Sciatic nerve (tissue), 2 donors: ENCODE data around the gene SRGAP3. TPM values are rescaled to one million over a fixed set of nuclear protein-coding genes. Genes with fewer than 3 reads are reported as not detected.
A peak's percentile ranks its signal among the peaks of the same experiment; 100 is the strongest.

Experiments used
- ATAC-seq: fragments of 200-7000 bp; cut with Tn5 transposase; one replicate; pipeline ENCODE4 v1.9.1; 2020; ENCODE audit warnings: mild to moderate bottlenecking, moderate library complexity
- DNase-seq: peaks from one replicate; pipeline ENCODE4 v3.0.0-alpha.2; 2020; ENCODE audit warnings: low spot score
- intact Hi-C: fragments of 100-400 bp; cut with DNase I; formaldehyde crosslinking; loops from one replicate; pipeline ENCODE4 v1.14.2; 2022
- total RNA-seq: library from RNA; stranded (reverse); fragmentation: NEBNext Ultra II Directional; extraction: Animal tissue kit (Norgen Biotek cat#: 25700); gene quantifications from one replicate; pipeline ENCODE4 v1.2.1, GENCODE V29; 2021
- donor health status: DM: no; HTN: no; CAD: no.
- donor health status: DM: no; HTN: no; CAD: no.

Gene SRGAP3
- total RNA-seq, 1 donor from 2014 or later, result 14.4 TPM

- no peak for DNase-seq
- no peak for ATAC-seq
- intact Hi-C loops, result loop anchor here (2.0 to 5.0 kb wide), 2 partner anchors 27 to 65 kb away; no protein-coding TSS in a partner anchor
Measured at GRCh38 chr3:8992199-8992598, 257.2 kb downstream of the SRGAP3 start.

- intact Hi-C loops, result loop anchor here (5.0 kb wide), 1 partner anchor 67 kb away; no protein-coding TSS in a partner anchor
- DNase-seq, result no peak
- ATAC-seq, result no peak
Measured at GRCh38 chr3:8990266-8991215, 258.9 kb downstream of the SRGAP3 start.

- intact Hi-C loops, result no loop called here
- DNase-seq, result no peak
- no peak for ATAC-seq
Measured at GRCh38 chr3:8988791-8989558, 260.5 kb downstream of the SRGAP3 start.

- DNase-seq (no peak), ATAC-seq (no peak)
- intact Hi-C loops, result no loop called here
Measured at GRCh38 chr3:8988384-8988655, 261.1 kb downstream of the SRGAP3 start.

- intact Hi-C loops, result no loop called here
- ATAC-seq, result peak; percentile 68
- DNase-seq, result peak; percentile 78
Measured at GRCh38 chr3:8987645-8988383, 261.6 kb downstream of the SRGAP3 start.

GRCh38 chr3:8987226-8987625 lies 262.2 kb downstream of the SRGAP3 start:
- intact Hi-C loops, result no loop called here
- DNase-seq, result no peak
- ATAC-seq, result no peak

GRCh38 chr3:8986741-8987140 lies 262.7 kb downstream of the SRGAP3 start:
- ATAC-seq, result no peak
- intact Hi-C loops, result no loop called here

GRCh38 chr3:8985876-8986275 lies 263.6 kb downstream of the SRGAP3 start:
- ATAC-seq, result no peak
- no peak for DNase-seq
- intact Hi-C loops, result no loop called here

More at GRCh38 chr3:8986741-8987140, 262.7 kb downstream of the SRGAP3 start:
- DNase-seq, result no peak

- DNase-seq (no peak), ATAC-seq (no peak)
- intact Hi-C loops, result no loop called here
Measured at GRCh38 chr3:8985411-8985831, 264.0 kb downstream of the SRGAP3 start.

- ATAC-seq (no peak), DNase-seq (no peak)
- intact Hi-C loops, result no loop called here
Measured at GRCh38 chr3:8984526-8984925, 264.9 kb downstream of the SRGAP3 start.

GRCh38 chr3:8984081-8984480 lies 265.4 kb downstream of the SRGAP3 start:
- intact Hi-C loops, result no loop called here
- no peak for DNase-seq
- ATAC-seq, result no peak

GRCh38 chr3:8983591-8983990 lies 265.9 kb downstream of the SRGAP3 start:
- ATAC-seq (no peak), DNase-seq (no peak)
- intact Hi-C loops, result no loop called here

- no peak for ATAC-seq
- DNase-seq, result no peak
- intact Hi-C loops, result no loop called here
Measured at GRCh38 chr3:8983026-8983425, 266.4 kb downstream of the SRGAP3 start.

GRCh38 chr3:8982509-8982908 lies 266.9 kb downstream of the SRGAP3 start:
- no peak for DNase-seq
- intact Hi-C loops, result no loop called here
- no peak for ATAC-seq

- ATAC-seq, result no peak
- intact Hi-C loops, result no loop called here
- DNase-seq, result no peak
Measured at GRCh38 chr3:8981700-8982099, 267.7 kb downstream of the SRGAP3 start.

GRCh38 chr3:8981296-8981695 lies 268.1 kb downstream of the SRGAP3 start:
- intact Hi-C loops, result no loop called here
- DNase-seq (no peak), ATAC-seq (no peak)

- no peak for DNase-seq
- intact Hi-C loops, result no loop called here
- peak; percentile 39 for ATAC-seq
Measured at GRCh38 chr3:8980756-8981257, 268.6 kb downstream of the SRGAP3 start.

GRCh38 chr3:8979262-8979661 lies 270.2 kb downstream of the SRGAP3 start:
- intact Hi-C loops, result no loop called here
- no peak for ATAC-seq
- no peak for DNase-seq

- intact Hi-C loops, result no loop called here
- ATAC-seq, result no peak
- DNase-seq, result no peak
Measured at GRCh38 chr3:8978551-8978950, 270.9 kb downstream of the SRGAP3 start.
